Testis (tissue), 2 donors: ENCODE results near the gene AGBL4.

Experiments used
- POLR2A ChIP-seq: fragments of 450-650 bp; IDR thresholded peaks from one replicate; pipeline ENCODE4 v1.6.1; 2017; ENCODE audit warnings: antibody characterized with exemption, mild to moderate bottlenecking, moderate library complexity
- TF ChIP-seq, protein P1 (sequence below), 3 experiments: fragments of 450-650 bp in 2 of 3; fragments of 200-600 bp in 1 of 3; sonication (generic) in 1 of 3; IDR thresholded peaks; one replicate each; pipeline ENCODE4 v1.5.1; 2016 to 2019; ENCODE audit warnings: antibody characterized with exemption in 3 of 3, mild to moderate bottlenecking in 2 of 3, moderate library complexity in 1 of 3

GRCh38 chr1:49364676-49365075 is 659.1 kb downstream of the AGBL4 start:
- TF ChIP-seq POLR2A: no peak
- TF ChIP-seq, protein P1, sequence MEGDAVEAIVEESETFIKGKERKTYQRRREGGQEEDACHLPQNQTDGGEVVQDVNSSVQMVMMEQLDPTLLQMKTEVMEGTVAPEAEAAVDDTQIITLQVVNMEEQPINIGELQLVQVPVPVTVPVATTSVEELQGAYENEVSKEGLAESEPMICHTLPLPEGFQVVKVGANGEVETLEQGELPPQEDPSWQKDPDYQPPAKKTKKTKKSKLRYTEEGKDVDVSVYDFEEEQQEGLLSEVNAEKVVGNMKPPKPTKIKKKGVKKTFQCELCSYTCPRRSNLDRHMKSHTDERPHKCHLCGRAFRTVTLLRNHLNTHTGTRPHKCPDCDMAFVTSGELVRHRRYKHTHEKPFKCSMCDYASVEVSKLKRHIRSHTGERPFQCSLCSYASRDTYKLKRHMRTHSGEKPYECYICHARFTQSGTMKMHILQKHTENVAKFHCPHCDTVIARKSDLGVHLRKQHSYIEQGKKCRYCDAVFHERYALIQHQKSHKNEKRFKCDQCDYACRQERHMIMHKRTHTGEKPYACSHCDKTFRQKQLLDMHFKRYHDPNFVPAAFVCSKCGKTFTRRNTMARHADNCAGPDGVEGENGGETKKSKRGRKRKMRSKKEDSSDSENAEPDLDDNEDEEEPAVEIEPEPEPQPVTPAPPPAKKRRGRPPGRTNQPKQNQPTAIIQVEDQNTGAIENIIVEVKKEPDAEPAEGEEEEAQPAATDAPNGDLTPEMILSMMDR (IDR thresholded peaks at IDR 0.05): no peak
